Measurements from ENCODE around the gene PAEP.

DNA sequence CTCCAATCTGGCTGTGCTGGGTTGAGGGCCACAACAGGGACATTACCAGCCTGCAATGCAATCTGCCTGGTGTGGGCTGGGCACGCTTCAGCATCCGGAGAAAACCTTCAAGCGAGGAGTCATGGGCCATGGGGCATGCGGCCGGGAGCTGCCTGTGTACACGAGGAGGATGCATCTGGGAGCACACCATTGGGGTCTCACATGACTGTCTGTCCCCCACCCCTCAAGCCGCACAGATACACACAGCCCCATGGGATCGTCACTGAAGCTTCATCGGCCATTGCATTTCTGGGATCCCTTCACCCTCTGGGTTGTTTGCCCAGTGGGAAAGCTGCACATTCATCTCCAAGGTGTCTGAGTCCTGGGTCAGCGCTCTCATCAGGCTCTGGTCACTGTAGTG lies 30.5 kb upstream of the PAEP start:
- TF ChIP-seq POLR2AphosphoS5 (IDR thresholded peaks at IDR 0.05) (no peak), POLR2A (IDR thresholded peaks at IDR 0.05) (no peak)
- TF ChIP-seq, protein P1, sequence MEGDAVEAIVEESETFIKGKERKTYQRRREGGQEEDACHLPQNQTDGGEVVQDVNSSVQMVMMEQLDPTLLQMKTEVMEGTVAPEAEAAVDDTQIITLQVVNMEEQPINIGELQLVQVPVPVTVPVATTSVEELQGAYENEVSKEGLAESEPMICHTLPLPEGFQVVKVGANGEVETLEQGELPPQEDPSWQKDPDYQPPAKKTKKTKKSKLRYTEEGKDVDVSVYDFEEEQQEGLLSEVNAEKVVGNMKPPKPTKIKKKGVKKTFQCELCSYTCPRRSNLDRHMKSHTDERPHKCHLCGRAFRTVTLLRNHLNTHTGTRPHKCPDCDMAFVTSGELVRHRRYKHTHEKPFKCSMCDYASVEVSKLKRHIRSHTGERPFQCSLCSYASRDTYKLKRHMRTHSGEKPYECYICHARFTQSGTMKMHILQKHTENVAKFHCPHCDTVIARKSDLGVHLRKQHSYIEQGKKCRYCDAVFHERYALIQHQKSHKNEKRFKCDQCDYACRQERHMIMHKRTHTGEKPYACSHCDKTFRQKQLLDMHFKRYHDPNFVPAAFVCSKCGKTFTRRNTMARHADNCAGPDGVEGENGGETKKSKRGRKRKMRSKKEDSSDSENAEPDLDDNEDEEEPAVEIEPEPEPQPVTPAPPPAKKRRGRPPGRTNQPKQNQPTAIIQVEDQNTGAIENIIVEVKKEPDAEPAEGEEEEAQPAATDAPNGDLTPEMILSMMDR (IDR thresholded peaks at IDR 0.05): no peak
